DND-41 (cell line): ENCODE results near the gene BORCS5.

ENCODE experiments used
- CTCF ChIP-seq: IDR thresholded peaks from 2 replicates; pipeline ENCODE4 v1.5.1; 2012; ENCODE audit warnings: borderline replicate concordance, low read length, moderate library complexity, mild to moderate bottlenecking; ENCODE audit not compliant: poor library complexity, severe bottlenecking; ENCODE audit errors: extremely low read depth
- EZH2 ChIP-seq: IDR thresholded peaks from 3 replicates; pipeline ENCODE4 v1.6.1; 2012; ENCODE audit warnings: borderline replicate concordance, low read depth, mild to moderate bottlenecking, moderate library complexity, low read length, inconsistent platforms; ENCODE audit not compliant: severe bottlenecking

- TF ChIP-seq CTCF: no peak
- TF ChIP-seq EZH2: no peak
Measured at GRCh38 chr12:12508612-12509011, 151.7 kb downstream of the BORCS5 start.
